Measurements from ENCODE around the gene NCEH1.
"Not testable (repeated sequence)": the region's sequence is repeated elsewhere in the genome, so short reads cannot be mapped to it uniquely, and the experiment has no call there.

Gene NCEH1

GRCh38 chr3:172708921-172709773 lies 1.7 kb downstream of the NCEH1 start:
- no peak for DNase-seq (ENCODE audit: extremely low read depth in 1 of 2, low read depth in 1 of 2)

DNA sequence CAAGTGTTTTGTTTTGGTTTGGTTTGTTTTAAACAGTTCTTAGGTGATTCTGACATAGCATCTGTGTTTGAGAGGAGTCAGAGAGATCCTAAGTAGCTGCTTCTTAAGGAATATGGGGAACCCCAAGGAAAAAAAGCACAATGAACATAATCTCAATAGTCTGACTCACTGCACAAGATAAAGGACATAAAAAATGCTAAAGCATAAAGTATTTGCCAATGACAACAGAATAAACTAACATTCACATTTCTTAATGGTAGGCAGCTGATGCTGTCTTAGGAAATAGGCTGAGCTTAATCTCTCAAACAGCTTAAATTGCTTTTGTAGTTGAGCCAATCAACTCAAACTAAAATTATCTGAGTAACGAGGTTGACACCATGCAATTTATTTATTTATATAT lies 2.9 kb downstream of the NCEH1 start:
- DNase-seq (ENCODE audit: extremely low read depth in 1 of 2, low read depth in 1 of 2): no peak

- no peak for DNase-seq (ENCODE audit: extremely low read depth in 1 of 2, low read depth in 1 of 2)
These were observed 3.8 kb downstream of the NCEH1 start for GRCh38 chr3:172707030-172707429.

DNA sequence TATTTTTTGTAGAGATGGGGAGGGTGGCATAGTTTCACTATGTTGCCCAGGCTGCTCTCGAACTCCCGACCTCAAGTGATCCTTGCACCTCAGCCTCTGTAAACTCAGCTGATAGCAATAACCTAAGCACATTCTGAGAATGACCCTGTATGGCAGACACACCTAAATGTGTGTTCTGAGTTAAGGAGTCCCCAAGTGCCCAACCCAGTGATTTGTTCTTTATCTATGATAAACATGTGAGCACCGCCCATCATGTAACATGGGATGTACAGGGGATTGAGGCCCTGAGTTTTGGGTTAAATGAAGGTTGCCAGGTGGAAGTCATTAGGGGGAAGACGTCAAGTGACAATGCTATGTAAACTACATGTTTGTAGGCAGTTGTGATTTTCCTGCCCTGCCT lies 5.7 kb downstream of the NCEH1 start:
- DNase-seq (ENCODE audit: extremely low read depth in 1 of 2, low read depth in 1 of 2): no peak

GRCh38 chr3:172704001-172704400 lies 6.9 kb downstream of the NCEH1 start:
- DNase-seq (ENCODE audit: extremely low read depth in 1 of 2, low read depth in 1 of 2): no peak

GRCh38 chr3:172702731-172703130 lies 8.1 kb downstream of the NCEH1 start:
- DNase-seq (ENCODE audit: extremely low read depth in 1 of 2, low read depth in 1 of 2): not testable (repeated sequence)

DNA sequence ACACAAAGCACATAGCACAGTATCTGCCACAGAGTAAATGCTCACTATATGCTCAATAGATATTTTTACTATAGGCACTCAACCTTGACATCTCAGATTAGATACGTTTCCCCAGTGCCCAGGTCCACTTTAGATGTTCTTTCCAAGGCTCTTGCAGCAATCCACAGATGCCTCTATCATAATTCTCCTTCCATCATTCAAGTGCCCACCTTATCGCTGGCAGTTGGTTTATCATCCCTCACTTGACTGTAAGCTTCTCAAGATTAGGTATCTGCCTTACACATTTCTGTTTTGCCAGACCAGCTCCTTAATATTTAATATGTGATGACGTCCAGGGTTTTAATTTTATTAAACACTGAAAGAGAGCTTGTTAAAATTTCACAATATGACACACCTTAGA lies 8.6 kb downstream of the NCEH1 start:
- DNase-seq (ENCODE audit: extremely low read depth in 1 of 2, low read depth in 1 of 2): no peak

GRCh38 chr3:172701751-172702150 lies 9.1 kb downstream of the NCEH1 start:
- no peak for DNase-seq (ENCODE audit: extremely low read depth in 1 of 2, low read depth in 1 of 2)

- no peak for DNase-seq (ENCODE audit: extremely low read depth in 1 of 2, low read depth in 1 of 2)
These were observed 9.9 kb downstream of the NCEH1 start for GRCh38 chr3:172700936-172701455.

GRCh38 chr3:172700256-172700655 lies 10.6 kb downstream of the NCEH1 start:
- no peak for DNase-seq (ENCODE audit: extremely low read depth in 1 of 2, low read depth in 1 of 2)

- no peak for DNase-seq (ENCODE audit: extremely low read depth in 1 of 2, low read depth in 1 of 2)
These were observed 11.8 kb downstream of the NCEH1 start for GRCh38 chr3:172699031-172699430.

DNA sequence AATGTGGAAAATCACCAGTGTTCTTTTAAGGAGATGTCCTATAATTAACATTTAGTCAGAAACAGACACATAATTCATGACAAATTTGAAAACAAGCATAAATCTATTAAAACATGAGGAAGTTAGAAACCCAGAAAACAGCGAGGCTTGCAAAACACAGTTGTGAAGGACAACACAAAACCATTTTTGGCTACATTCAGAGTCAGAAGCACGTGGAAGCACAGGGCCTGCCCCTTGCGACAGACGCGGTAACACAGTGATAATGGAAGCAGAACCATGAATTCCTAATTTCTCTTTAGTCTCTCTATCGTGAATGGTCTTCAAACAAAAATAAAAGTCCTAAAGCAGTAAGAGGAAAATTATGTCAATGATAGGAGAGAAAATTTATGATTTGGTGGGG lies 12.2 kb downstream of the NCEH1 start:
- no peak for DNase-seq (ENCODE audit: extremely low read depth in 1 of 2, low read depth in 1 of 2)

- no peak for DNase-seq (ENCODE audit: extremely low read depth in 1 of 2, low read depth in 1 of 2)
These were observed 13.3 kb downstream of the NCEH1 start for GRCh38 chr3:172697558-172697957.

DNA sequence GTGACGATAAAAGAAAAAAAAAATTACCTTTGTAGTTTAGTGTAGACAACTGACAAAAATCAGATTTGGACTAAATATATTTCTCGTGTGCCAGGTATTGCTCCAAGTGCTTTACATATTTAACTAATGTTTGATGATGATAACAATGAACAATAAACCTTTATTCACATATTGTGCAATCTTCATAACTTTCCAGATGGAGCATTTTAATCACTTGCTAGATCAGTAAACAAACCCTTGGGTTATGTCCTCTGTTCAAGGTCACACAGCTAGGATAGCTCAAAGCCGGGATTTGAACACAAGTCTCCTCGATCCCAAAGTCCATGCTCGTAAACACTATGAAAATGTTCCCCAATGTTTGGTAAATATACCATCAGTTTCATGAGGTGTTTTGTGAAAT lies 14.5 kb downstream of the NCEH1 start:
- DNase-seq (ENCODE audit: extremely low read depth in 1 of 2, low read depth in 1 of 2): no peak

DNA sequence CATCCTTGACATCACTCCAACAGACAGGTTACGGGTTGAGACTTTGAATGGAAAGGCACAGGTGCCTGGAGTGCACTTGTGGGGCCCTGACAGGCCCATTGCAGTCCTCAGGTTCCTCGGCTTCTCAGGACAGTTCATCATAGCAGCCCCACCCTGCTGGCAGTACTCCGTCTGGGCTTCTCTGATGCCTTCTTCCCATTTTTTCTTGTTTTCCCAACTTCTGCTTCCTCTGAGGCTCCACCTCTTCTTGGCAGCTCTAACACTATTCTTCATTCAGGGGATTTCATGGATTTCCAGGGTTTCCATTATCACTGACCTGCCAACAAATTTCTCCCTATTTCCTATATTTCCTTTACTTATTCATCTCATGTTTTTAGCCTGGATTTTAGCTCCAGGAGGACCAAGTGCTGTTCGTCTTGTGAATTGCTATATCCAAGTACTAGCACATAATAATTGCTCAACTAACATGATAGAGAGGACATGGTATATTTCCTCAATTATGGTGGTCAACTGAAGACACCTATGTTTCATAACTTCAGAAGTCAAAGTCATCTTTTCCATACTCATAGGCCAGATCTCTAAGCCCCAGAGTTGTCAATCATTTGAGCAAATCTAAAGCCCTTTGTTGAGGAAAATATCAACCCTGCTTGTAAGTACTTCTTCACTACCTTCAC lies 16.2 kb downstream of the NCEH1 start:
- no peak for DNase-seq (ENCODE audit: extremely low read depth in 1 of 2, low read depth in 1 of 2)

- DNase-seq (ENCODE audit: extremely low read depth in 1 of 2, low read depth in 1 of 2): no peak
These were observed 18.0 kb downstream of the NCEH1 start for GRCh38 chr3:172692751-172693338.

DNA sequence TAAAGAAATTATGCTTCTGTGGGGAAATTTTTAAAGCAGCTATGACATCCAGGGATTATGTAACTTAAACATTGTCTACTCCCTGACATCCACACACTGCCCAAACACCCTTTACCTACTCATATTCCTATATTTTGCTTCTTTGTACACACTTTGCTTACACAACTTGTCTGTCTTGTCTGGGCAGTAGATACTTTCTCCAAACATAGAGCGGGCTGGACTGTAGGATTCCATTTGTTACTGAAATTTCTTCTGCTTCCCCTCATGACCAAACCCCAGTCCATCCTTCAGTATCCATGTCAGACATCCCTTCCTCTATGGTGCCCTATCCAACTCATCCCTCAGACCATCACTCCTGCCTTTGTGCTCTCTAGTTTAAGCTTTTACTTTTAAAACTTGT lies 19.9 kb downstream of the NCEH1 start:
- DNase-seq (ENCODE audit: extremely low read depth in 1 of 2, low read depth in 1 of 2): no peak

- DNase-seq (ENCODE audit: extremely low read depth in 1 of 2, low read depth in 1 of 2): no peak
These were observed 22.3 kb downstream of the NCEH1 start for GRCh38 chr3:172688588-172688987.

DNA sequence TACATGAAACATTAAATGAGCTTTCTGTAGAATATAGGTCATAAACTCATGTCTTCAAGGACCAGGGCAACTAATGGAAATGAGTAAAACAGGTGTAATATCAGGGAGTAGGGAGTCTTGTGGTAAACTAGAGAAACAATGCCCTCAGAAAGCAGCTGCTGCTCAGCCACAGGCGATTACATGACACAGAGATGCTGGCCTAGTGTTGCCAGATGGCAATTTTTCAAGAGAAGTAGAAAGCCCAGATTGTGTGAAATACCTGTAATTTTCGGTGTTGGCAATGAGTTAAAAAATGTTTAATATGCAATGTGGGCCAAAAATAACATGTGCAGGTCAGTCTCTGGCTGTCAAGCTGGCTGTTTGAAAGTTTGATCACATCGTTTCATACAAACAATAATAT lies 23.4 kb downstream of the NCEH1 start:
- no peak for DNase-seq (ENCODE audit: extremely low read depth in 1 of 2, low read depth in 1 of 2)

DNA sequence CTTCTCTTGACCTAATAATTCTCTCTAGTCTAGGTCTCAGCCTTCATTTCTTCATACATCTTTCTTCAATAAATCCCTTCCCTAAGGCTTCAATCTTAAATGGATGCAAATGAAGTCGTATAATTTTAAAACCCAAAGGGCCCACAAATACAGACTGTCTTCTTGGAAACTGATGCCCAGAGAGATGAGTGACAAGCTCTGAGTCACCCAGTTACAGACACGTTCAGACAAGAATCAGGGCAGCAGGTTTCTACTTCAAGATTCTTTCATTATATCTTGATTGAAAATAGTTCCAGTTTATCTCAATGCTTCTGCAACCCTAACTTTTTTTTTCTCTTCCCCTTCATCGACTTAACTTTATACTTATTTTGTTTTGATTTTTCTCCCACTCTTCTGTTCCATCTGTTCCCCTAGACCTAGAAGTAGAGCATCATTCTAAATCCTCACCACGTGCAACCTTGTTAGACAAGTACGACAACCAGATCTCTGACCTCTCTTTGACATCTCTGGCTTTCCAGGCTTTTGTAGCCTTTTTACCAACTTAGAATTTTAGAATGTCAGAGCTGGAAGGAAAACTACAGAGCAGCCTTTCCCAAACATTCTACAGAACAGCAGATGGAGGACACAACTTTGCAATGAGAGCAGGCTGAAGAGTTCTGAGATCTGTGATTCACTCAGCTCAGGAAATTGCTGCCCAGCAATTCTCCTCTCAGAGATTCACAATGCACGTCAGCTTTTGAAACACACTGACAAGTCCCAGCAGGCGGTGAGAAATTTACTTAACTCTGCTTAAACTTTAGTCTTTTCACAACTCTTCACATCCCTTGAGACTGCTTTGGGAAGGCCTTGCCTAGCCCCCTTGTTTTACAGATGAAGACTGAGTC lies 25.3 kb downstream of the NCEH1 start:
- DNase-seq (ENCODE audit: extremely low read depth in 1 of 2, low read depth in 1 of 2): no peak

- no peak for DNase-seq (ENCODE audit: extremely low read depth in 1 of 2, low read depth in 1 of 2)
These were observed 30.2 kb downstream of the NCEH1 start for GRCh38 chr3:172680684-172681083.
